GM19043 (cell line): ENCODE data around the gene AKR1C2.
"Not testable (repeated sequence)": the region's sequence is repeated elsewhere in the genome, so short reads cannot be mapped to it uniquely, and the experiment has no call there.

Source experiments
- ATAC-seq: cut with Tn5 transposase; IDR thresholded peaks from one replicate; pipeline ENCODE4 v1.9.1; 2021; ENCODE audit warnings: low read depth; ENCODE audit not compliant: unreplicated experiment

The AKR1C2 gene

GRCh38 chr10:5003127-5004029 lies at the start of gene AKR1C2:
TSS of gene AKR1C2 (minus strand) at chr10:5003857. CDS start at chr10:5003835, 22 bp downstream.
- ATAC-seq = not testable (repeated sequence)

GRCh38 chr10:5052951-5053500 lies 49.4 kb upstream of the AKR1C2 start:
- not testable (repeated sequence) for ATAC-seq

DNA sequence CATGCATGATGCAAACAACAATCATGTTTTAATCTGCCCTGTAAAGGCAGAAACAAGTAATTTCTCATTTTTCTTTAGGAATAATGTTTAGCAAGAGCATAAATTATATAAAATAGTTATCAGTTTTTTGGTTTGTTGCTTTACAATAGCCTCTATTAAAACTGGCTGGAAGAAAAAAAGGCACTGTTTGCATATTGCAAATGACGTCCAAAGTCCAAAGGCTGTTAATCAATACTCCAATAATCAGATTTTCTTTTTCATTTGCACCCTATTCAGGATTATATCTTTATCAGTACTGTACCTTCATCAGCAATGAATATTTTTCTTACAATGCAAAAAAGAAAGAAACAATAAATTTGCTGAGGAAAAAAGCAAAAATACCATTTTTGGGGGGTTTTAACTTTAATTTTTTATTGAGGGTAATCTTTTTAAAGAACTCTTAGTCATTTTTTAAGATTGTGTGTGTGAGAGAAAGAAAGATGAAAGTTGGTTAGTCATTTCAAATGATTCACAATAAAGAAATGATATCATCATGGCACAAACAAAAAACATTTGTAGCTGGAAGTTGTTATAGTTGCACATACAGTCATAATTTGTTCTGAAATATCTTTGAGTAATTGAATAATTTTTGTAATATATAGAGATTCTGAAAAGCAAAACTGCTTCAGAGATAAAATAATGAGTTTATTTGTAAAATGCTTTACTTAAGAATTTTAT lies 44.4 kb upstream of the AKR1C2 start:
- no peak for ATAC-seq

DNA sequence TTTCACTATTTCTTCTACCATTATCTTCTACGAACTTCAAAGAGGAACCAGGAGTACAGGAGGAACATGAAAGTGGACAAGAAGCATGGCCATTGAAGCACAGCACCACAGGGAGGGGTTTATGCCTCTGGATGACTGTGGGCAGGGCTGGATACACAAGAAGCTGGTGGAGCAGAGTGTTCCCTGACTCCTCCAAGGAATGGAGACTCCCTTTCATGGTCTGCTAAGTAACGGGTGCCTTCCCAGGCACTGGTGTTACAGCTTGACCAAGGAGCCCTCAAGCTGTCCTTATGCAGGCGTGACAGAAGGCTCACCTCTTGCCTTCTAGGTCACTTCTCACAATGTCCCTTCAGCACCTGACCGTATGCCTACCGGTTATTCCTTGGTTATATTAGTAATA lies 43.4 kb upstream of the AKR1C2 start:
- not testable (repeated sequence) for ATAC-seq

GRCh38 chr10:5046410-5046809 lies 42.8 kb upstream of the AKR1C2 start:
- ATAC-seq = no peak

DNA sequence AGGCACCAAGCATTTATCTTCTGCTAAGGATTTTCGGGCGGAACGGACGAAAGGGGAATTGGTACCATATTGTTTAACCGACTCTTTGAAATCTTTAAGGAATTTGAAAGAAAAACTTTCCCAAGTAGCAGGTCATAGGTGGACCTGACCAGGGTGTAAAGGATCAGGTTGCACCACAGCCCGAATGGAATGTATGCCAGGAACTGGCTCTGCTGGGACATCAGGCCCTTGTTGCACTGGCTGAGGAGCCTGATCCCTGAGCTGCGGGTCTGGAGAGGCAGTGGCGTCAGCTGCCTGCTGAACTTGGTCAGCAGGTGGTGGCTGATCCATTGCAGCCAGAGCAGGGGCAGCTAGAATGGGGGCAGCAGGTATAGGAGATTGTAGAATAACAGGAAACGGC lies 41.4 kb upstream of the AKR1C2 start:
- ATAC-seq = no peak

GRCh38 chr10:5043716-5044115 lies 40.1 kb upstream of the AKR1C2 start:
- no peak for ATAC-seq

DNA sequence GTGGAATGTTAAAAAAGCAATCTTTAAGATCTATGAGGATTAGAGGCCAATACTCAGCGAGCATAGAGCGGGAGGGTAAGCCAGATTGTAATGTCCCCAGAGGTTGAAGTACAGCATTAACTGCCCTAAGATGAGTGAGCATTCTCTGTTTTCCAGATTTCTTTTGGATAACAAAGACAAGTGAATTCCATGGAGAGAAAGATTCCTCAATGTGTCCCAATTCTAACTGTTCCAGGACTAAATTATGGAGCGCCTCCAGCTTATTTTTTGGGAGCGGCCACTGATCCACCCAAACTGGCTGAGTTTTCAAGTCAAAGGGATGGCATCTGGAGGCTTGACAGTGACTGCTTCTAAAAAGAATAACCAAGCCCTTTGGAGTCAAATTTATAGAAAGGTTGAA lies 39.3 kb upstream of the AKR1C2 start:
- ATAC-seq = no peak

DNA sequence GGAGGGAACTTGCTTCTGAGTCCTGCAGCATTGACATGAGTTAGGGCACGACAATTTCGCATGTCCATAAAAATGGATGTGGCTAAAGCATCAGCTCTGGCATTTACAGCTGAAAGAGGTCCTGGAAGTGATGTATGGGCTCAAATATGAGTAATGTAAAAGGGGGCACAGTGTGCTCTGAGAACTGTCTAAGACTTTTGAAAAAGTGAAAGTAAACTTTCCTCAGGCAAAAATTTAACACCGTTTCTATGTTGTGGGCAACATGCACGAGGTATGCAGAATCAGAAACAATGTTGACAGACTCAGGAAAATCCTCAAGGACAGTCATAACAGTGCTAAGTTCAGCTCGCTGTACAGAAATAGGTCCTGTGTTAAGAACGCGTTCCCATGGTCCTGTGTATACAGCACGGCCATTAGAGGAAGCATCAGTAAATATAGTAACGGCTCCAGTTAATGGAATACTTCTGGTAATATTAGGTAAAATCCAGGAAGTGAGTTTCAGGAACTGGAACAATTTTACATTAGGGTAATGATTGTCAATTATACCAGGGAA lies 37.9 kb upstream of the AKR1C2 start:
- no peak for ATAC-seq

DNA sequence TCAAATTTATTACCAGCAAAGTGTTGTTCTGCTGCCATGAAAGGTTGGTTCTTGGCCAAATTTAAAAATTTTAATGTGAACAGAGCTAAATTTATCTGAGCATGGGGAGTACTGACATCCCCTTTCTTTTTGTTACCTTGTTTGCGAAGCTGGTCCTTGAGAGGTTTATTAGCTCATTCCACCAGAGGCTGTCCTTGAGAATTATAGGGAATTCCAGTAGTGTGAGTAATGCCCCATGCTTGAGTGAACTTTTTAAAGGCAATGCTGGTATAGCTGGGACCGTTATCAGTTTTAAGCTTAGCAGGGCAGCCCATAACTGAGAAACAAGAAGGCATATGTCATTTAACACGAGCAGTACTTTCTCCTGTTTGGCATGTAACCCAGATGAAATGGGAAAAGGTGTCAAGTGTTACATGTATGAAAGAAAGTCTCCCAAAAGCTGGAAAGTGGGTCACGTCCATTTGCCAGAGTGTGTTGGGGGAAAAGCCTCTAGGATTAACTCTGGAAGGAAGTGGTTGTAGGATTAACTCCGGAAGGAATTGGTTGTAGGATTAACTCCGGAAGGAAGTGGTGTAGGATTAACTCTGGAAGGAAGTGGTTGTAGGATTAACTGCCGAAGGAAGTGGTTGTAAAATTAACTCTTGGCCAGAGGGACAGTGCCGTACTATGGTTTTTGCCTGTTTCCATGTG lies 37.3 kb upstream of the AKR1C2 start:
- no peak for ATAC-seq

DNA sequence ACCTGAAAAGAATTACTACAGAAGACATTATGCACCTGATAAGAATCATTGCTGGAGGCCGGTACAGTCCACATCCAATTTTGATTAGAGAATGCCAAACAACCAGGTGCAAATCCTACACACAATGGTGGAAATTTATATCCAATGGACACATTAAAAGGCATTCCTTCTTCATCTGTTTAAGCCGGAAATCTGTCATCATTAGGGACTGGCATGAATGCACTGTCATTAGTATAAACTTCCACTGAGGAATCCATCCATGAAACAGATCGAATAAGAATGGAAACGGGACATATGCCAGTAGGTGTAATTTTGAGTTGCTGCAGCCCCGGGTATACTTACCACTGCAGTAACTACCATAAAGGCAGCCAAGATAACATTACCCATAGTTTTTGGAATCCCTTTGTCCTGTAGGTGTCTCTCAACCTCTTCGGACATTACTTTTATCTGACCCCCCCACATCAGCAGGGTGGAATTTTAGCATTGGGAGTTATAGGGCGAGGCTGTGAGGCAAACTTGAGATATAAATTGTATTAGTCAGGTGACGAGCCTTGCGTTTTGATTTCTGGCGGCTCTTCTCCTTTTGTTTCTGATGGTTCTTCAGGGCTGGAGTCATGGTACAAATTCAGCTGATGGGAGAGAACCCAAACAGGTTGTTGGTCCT lies 36.5 kb upstream of the AKR1C2 start:
- ATAC-seq = no peak

DNA sequence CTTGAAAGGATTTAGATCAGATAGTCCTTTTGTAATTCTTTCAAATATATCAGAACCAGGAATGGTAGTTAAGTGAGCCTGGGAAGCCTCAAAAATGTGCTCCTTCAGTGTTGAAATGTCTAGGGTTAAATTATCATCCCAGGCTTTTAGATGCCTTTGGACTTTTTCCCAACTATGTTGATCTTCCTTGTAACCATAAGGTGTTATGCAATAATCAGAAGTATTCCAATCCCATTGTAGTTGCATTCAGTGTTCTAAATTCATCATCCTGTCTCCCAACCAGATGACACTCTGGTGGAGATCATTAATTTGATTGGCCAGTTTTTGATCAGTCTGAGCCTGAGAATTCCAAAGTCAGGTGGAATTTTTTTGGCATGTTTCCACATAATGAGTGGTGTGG lies 35.1 kb upstream of the AKR1C2 start:
- ATAC-seq = no peak

- no peak for ATAC-seq
These were observed 34.4 kb upstream of the AKR1C2 start for GRCh38 chr10:5038101-5038500.

DNA sequence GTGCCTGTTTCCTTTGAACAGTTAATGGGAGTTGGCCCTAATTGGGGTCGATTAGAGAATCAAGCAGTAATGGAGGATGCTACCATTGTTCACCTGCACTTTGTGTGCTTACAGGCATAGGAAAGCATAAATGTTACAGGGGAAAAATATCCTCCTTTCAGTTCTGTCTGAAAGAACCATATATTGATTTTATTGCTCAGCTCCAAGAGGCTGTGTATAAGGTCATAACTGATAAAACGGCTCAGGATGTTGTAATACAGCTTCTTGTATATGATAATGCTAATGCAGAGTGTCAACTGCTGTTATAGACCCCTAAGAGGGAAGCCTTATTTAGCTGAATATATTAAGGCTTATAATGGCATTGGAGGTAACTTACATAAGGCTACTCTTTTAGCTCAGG lies 32.9 kb upstream of the AKR1C2 start:
- no peak for ATAC-seq

DNA sequence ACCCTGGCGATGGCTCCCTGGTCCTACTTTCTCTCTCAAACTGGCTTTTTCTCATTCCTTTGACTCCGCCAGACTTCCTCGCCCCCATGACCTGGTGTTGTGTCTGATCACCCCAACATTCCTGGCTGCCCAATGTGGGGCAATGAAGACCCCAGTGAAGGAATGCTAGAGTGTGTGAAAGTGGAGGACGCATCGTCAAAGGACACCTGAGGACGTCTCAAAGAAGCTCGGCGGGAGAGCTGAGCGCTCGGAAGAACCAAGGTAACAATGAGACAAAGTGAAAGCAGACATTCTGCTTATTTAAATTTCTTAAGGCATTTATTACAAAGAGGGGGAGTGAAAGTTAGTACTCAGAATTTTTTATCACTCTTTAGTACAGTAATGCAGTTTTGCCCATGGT lies 31.7 kb upstream of the AKR1C2 start:
- ATAC-seq = no peak

GRCh38 chr10:5034588-5034987 lies 30.9 kb upstream of the AKR1C2 start:
- no peak for ATAC-seq

- ATAC-seq = no peak
These were observed 29.6 kb upstream of the AKR1C2 start for GRCh38 chr10:5033061-5033778.

GRCh38 chr10:5032444-5032843 lies 28.8 kb upstream of the AKR1C2 start:
- not testable (repeated sequence) for ATAC-seq

- not testable (repeated sequence) for ATAC-seq
These were observed 27.9 kb upstream of the AKR1C2 start for GRCh38 chr10:5031588-5031987.
